Subcutaneous adipose tissue (tissue), 4 donors: ENCODE data around the gene DCTN2. TPM values are rescaled to one million over a fixed set of nuclear protein-coding genes. Genes with fewer than 3 reads are reported as not detected.

Source experiments
- total RNA-seq, 4 donors: library from RNA; depleted of rRNA; stranded (reverse); fragments of >200 nt; gene quantifications; one replicate each; pipeline ENCODE4 v1.1.0, GENCODE V29; 2016
- TF ChIP-seq, protein P1 (sequence below): fragments of 450-650 bp; IDR thresholded peaks from one replicate; pipeline ENCODE4 v1.5.1; 2016; ENCODE audit warnings: low read depth, mild to moderate bottlenecking, control low read depth, antibody characterized with exemption, moderate library complexity

DCTN2 gene
- total RNA-seq, 4 donors from 2014 or later = 78.6 to 161 (median 131) TPM

DNA sequence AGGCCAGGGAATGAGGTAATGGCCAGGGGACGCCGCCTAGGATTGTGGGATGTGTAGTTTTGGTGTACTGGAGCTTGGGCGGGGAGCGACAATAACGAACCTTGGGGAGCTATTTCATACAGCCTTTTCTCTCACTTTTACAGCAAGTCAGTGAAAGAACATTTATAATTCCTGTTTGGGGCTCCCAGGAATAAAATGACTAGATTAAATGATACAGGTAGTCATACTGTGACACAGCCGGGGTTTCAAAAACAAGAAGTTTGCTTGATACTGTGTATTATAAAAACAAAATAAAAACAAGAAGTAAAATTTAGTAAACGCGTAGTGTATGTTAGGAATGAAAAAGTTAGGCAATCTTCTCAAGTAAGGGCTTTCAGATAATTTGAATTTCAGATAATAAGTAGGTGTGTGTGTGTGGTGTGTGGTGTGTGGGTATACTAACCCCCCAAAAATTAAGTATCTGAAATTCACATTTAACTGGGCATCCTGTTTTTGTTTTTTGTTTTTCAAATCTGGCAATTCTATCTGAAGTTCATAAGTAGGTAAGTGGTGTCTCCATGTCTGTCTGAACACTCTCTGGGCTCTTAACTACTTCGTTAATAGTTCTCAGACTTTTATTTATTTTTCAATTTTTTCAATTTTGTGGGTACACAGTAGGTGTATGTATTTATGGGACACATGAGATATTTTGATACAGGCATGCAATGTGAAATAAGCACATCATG, 458 bp upstream of the DCTN2 start:
- TF ChIP-seq, protein P1, sequence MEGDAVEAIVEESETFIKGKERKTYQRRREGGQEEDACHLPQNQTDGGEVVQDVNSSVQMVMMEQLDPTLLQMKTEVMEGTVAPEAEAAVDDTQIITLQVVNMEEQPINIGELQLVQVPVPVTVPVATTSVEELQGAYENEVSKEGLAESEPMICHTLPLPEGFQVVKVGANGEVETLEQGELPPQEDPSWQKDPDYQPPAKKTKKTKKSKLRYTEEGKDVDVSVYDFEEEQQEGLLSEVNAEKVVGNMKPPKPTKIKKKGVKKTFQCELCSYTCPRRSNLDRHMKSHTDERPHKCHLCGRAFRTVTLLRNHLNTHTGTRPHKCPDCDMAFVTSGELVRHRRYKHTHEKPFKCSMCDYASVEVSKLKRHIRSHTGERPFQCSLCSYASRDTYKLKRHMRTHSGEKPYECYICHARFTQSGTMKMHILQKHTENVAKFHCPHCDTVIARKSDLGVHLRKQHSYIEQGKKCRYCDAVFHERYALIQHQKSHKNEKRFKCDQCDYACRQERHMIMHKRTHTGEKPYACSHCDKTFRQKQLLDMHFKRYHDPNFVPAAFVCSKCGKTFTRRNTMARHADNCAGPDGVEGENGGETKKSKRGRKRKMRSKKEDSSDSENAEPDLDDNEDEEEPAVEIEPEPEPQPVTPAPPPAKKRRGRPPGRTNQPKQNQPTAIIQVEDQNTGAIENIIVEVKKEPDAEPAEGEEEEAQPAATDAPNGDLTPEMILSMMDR = no peak

DNA sequence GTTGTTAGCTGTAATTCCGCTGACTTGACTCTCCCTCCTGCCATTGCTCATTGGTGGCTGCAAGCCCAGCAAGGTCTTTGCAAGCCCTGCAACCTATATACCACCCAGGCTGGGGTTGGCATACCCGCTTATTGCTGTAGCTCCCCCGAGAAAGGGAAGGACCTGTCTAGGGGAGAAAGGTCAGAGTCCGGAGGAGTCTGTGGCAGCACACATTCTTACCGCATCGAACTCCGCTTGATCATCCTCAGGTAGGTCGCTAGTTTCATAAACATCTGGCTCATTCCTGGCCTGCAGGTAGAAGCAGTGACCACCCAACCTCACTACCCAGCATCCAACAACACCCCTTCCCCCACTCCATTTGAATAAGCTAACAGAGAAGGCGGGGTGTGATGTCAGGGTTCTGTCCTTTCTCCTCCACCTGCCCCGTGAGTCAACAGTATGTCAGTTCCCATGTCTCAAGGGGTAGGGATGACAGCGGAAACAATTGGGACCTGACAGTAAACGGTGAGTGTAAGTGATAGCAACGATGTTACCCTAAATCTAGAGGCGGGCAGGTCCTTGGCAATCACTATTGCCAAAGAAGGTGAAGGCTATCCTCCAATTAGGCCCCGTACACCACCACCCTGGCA, 1.1 kb downstream of the DCTN2 start:
- TF ChIP-seq, protein P1 = no peak

DNA sequence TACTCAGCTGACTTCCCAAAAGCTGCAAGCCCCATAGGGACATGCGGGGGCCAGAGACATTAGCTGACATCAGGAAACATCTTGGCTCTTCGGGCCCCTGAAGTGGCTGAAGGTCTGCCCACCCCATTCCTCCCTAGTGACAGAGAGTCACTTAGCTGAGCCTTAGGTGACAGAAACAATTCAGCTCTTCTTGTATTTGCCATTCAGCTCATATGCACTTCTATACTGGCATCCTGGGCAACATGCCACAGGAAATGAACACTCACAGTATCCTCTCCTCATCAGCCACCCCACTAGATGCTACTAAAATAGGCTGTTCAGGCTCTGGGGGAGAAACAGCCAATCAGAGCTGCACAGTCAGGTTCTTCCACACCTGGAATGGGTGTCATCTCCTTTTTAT, 3.4 kb downstream of the DCTN2 start:
- TF ChIP-seq, protein P1 = no peak

DNA sequence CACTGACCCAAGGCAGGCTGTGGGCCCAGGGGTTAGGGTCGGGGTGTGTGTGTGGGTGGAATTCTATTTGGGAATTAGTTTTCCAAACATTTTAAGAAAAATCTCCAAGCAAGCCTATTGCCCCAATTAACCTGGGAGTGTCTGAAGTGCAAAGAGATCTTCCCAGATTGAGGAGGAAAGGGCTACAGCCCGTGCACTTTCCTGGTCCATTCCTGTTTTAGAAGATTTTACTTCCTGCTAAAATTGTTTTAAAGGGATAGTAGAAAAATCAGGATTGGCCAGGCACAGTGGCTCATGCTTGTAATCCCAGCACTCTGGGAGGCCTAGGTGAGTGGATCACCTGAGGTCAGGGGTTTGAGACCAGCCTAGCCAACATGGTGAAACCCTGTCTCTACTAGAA, 5.3 kb downstream of the DCTN2 start:
- TF ChIP-seq, protein P1 = no peak

DNA sequence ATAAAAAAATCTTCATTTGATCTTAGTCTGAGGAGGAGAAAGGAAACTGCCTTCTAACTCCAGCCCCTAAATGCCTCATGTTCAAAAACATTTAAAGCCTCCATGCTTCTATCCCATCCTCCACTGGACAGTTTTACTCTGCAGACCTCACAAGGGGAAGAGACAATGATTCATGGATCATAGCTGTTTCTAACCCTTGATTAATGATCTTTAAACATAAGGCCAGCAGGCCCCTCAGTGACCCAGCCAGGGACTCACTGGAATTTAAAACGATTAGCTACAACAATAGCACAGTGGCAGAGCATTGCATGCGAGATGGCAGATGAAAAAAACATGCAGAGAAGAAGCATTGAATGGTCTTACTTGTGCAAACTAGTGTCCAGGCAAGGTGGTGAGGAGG, 6.0 kb downstream of the DCTN2 start:
- TF ChIP-seq, protein P1 = no peak

DNA sequence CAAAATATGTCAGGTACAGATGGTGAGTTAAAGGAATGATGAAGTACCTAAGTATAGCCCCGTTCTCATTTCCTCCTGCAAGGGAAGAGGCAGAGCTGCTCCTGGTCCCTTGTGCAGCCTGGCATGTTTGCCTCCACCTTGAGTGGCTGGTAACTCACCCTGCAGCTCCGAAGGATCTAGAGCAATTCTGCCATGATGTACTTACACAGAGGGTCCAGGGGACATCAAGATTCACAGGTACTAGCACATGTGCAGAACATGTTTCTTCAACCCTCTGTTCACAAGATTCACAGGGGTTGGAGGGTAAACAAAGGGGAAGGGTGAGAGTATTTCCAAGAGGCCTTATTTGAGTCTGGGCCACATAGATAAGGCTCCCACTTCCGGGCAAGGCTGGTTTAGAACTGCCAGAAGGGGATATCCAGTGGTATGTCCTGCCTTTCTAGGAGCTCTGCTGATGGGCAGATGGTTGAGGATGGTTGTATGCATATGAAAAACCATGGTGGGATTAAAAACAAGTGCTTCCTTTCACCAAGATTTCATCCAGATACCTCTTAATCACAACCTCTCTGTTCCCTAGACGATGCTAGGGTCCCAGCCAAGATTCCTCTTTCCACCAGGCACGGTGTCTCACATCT, 7.7 kb downstream of the DCTN2 start:
- TF ChIP-seq, protein P1 = no peak

DNA sequence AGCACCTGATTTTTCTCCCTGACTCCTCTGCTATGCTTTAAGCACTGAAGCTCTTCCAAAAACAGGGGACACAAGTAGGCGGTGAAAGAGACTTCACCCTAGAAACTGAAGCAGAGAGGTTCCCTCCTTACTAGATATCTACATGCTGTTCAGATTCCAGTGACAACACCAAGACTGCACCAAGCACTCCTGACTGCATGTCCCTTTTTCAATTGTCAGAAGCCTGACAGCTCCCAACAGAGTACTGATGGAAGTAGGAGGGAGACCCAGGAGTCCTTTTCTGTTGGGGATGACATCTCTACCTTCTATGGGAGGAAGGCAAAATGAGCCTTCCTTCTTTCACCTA, 10.4 kb downstream of the DCTN2 start:
- TF ChIP-seq, protein P1 = no peak
